H1 (cell line): ENCODE results near the gene FOXI1. TPM values are rescaled to one million over a fixed set of nuclear protein-coding genes. Genes with fewer than 3 reads are reported as not detected.

Experiments used
- E2F6 ChIP-seq: IDR thresholded peaks from 2 replicates; pipeline ENCODE4 v1.6.1; 2012; ENCODE audit warnings: inconsistent platforms
- HDAC6 ChIP-seq: IDR thresholded peaks from one replicate; pipeline ENCODE4 v1.7.1; 2012; ENCODE audit warnings: low read depth, mild to moderate bottlenecking, inconsistent platforms, low read length, moderate library complexity
- JUND ChIP-seq: IDR thresholded peaks from 2 replicates; pipeline ENCODE4 v1.6.1; 2011; ENCODE audit warnings: mild to moderate bottlenecking, improper control_type of control experiment, low read length
- RXRA ChIP-seq: IDR thresholded peaks from 2 replicates; pipeline ENCODE4 v1.6.1; 2011; ENCODE audit warnings: low read depth, mild to moderate bottlenecking, low read length, moderate library complexity; ENCODE audit not compliant: insufficient read depth
- SP4 ChIP-seq: IDR thresholded peaks from 2 replicates; pipeline ENCODE4 v1.6.1; 2012; ENCODE audit warnings: low read length, inconsistent platforms
- USF2 ChIP-seq: IDR thresholded peaks from 2 replicates; pipeline ENCODE4 v1.6.1; 2011; ENCODE audit warnings: low read length, improper control_type of control experiment
- polyA plus RNA-seq, 7 experiments: library from polyadenylated mRNA; depleted of rRNA in 3 of 7; stranded (reverse) in 5 of 7; unstranded in 2 of 7; fragments of >200 nt in 5 of 7; fragments of 200-250 nt in 2 of 7; gene quantifications; 1 replicate in 5 of 7; 2 replicates in 1 of 7; 4 replicates in 1 of 7; pipeline versions ENCODE4 v1.2.1 to v1.2.3, GENCODE V29; 2011 to 2013; ENCODE audit warnings: missing spikeins in 2 of 7, mixed read lengths in 2 of 7
- total RNA-seq: library from RNA; stranded (reverse); fragmentation: NEBNext Ultra II Directional; extraction: Animal tissue kit (Norgen Biotek cat#: 25700); gene quantifications from 2 replicates; pipeline ENCODE4 v1.2.1, GENCODE V29; 2021

FOXI1 gene
- total and polyA plus RNA-seq, 2 of the 8 experiments (the other 6 are each of a cell fraction or from before 2014, with no cell fraction given), result not detected

GRCh38 chr5:170152767-170153166, 47.1 kb downstream of the FOXI1 start (continued):
- no peak for TF ChIP-seq USF2
- TF ChIP-seq RXRA, result no peak
- no peak for TF ChIP-seq E2F6
- no peak for TF ChIP-seq JUND
- TF ChIP-seq HDAC6, result no peak
- TF ChIP-seq SP4, result no peak
